GM21737 (cell line): ENCODE data around the gene STPG2.

Source experiments
- ATAC-seq: cut with Tn5 transposase; IDR thresholded peaks from one replicate; pipeline ENCODE4 v1.9.1; 2021; ENCODE audit warnings: mild to moderate bottlenecking, moderate library complexity; ENCODE audit not compliant: unreplicated experiment

STPG2 gene

GRCh38 chr4:97548186-97548585 is 595.1 kb downstream of the STPG2 start:
- ATAC-seq, result no peak

- ATAC-seq, result no peak
Observed at GRCh38 chr4:97531351-97531750, 611.9 kb downstream of the STPG2 start.

- ATAC-seq, result no peak
Observed at GRCh38 chr4:97530676-97531075, 612.6 kb downstream of the STPG2 start.

GRCh38 chr4:97525236-97525635 is 618.0 kb downstream of the STPG2 start:
- ATAC-seq, result no peak

- no peak for ATAC-seq
Observed at GRCh38 chr4:97517939-97518338, 625.3 kb downstream of the STPG2 start.

- ATAC-seq, result no peak
Observed at GRCh38 chr4:97513917-97514316, 629.4 kb downstream of the STPG2 start.
